Measurements from ENCODE around the gene ZNF638. TPM values are rescaled to one million over a fixed set of nuclear protein-coding genes. Genes with fewer than 3 reads are reported as not detected.

ZNF638 gene
- polyA plus RNA-seq, 1 of the 3 experiments (the other 2 are of a cell fraction) = 28.1 TPM

DNA sequence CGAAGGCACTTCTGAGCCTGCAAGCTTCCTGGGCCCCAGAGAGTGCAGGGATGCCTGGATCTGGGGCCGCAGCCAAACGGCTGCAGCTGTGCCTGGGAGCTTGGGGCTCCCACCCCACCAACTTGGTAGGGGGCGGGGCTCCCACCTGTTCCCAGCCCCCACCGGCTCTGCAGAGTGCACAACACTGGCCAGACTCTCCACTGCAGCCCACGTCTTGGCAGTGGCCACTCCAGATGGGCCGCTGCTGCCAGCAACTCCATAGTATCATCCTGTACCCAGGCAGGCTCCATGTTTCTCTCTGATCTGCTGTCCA is 131.7 kb downstream of the ZNF638 start:
- H3K4me3 ChIP-seq (ENCODE audit: low read depth in 2 of 2, low read length in 1 of 2) = no peak overlapping the region
- H3K79me2 ChIP-seq (ENCODE audit: insufficient read depth) = no peaks in the 10 kb centered on the region
- no peak for DNase-seq
- no peaks in the 10 kb centered on the region for H3F3A ChIP-seq (replicated peaks; ENCODE audit: insufficient read depth)
- H3K36me3 ChIP-seq (replicated peaks in 1 of 2; ENCODE audit: control insufficient read depth in 1 of 2, insufficient read depth in 2 of 2, low read length in 1 of 2) = no peaks in the 10 kb centered on the region
- no peaks in the 10 kb centered on the region for H4K20me1 ChIP-seq (ENCODE audit: insufficient read depth)
- no peaks in the 10 kb centered on the region for H3K9me3 ChIP-seq
- no peak overlapping the region for H3K27ac ChIP-seq (ENCODE audit: low read depth in 2 of 2, low read length in 1 of 2)
- ChIA-PET CTCF (interaction anchor here (0.8 to 6.5 kb wide), 6 partner anchors 8 to 240 kb away, joined by 3 to 108 read pairs (median 4); no protein-coding TSS in a partner anchor), POLR2A (no interaction called here)
- peaks cover 0 to 17% of the 10 kb centered on the region in 2 experiments; a peak in 1 of 4 replicates for H3K4me1 ChIP-seq (ENCODE audit: control insufficient read depth in 1 of 2, insufficient read depth in 2 of 2, low read depth in 1 of 2, low read length in 1 of 2)
- H3K9me2 ChIP-seq = no peaks in the 10 kb centered on the region
- no peak overlapping the region for H2AFZ ChIP-seq (ENCODE audit: low read depth)
- TF ChIP-seq RCOR1 (IDR thresholded peaks at IDR 0.05; ENCODE audit: low read length) (no peak), FOSL2 (IDR thresholded peaks at IDR 0.05; ENCODE audit: borderline replicate concordance, low read depth) (no peak), TAF1 (IDR thresholded peaks at IDR 0.05; ENCODE audit: borderline replicate concordance, low read depth, low read length) (no peak)
- TF ChIP-seq, protein P1, sequence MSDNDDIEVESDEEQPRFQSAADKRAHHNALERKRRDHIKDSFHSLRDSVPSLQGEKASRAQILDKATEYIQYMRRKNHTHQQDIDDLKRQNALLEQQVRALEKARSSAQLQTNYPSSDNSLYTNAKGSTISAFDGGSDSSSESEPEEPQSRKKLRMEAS (IDR thresholded peaks at IDR 0.05; ENCODE audit: low read depth) = no peak
- TF ChIP-seq, protein P2, sequence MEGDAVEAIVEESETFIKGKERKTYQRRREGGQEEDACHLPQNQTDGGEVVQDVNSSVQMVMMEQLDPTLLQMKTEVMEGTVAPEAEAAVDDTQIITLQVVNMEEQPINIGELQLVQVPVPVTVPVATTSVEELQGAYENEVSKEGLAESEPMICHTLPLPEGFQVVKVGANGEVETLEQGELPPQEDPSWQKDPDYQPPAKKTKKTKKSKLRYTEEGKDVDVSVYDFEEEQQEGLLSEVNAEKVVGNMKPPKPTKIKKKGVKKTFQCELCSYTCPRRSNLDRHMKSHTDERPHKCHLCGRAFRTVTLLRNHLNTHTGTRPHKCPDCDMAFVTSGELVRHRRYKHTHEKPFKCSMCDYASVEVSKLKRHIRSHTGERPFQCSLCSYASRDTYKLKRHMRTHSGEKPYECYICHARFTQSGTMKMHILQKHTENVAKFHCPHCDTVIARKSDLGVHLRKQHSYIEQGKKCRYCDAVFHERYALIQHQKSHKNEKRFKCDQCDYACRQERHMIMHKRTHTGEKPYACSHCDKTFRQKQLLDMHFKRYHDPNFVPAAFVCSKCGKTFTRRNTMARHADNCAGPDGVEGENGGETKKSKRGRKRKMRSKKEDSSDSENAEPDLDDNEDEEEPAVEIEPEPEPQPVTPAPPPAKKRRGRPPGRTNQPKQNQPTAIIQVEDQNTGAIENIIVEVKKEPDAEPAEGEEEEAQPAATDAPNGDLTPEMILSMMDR (IDR thresholded peaks at IDR 0.05) = no peak
- no peak overlapping the region for H3K9ac ChIP-seq
- no peak overlapping the region for H3K4me2 ChIP-seq
- WGBS (ENCODE audit: low lambda C conversion rate) = 67% methylated on average over 3 of the region's 7 CpGs
- peaks cover 36% of the 10 kb centered on the region for H3K27me3 ChIP-seq (ENCODE audit: insufficient read depth)

DNA sequence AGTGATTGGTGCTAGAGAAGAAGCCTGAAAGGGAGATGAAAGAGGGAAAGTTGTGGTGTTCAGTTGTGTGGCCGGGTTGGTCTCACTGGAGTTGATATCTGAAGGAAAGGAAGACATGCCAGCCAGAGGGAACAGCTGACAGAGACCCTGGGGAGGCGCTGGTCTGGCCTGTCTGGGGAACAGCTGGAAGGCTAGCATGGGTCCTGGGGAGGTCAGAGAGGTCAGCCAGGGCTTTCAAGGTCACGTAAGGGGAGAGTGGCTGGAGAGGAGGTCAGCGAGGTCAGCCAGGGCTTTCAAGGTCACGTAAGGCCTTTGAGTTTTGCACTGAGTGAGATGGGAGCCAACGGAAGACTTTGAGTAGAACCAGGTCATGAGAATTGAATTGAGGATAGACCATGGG is 132.8 kb downstream of the ZNF638 start:
- H3K27ac ChIP-seq (ENCODE audit: low read depth in 2 of 2, low read length in 1 of 2) = no peak overlapping the region
- H3K9ac ChIP-seq = no peak overlapping the region
- H3K9me3 ChIP-seq = no peaks in the 10 kb centered on the region
- WGBS (ENCODE audit: low lambda C conversion rate) = 60% methylated on average over 6 of the region's 6 CpGs
- ChIA-PET CTCF (interaction anchor here (0.9 to 6.5 kb wide), 3 partner anchors 9 to 45 kb away, joined by 3 to 108 read pairs (median 3); no protein-coding TSS in a partner anchor), POLR2A (no interaction called here)
- H3K4me2 ChIP-seq = no peak overlapping the region
- no peaks in the 10 kb centered on the region for H3K79me2 ChIP-seq (ENCODE audit: insufficient read depth)
- H3K4me1 ChIP-seq (ENCODE audit: control insufficient read depth in 1 of 2, insufficient read depth in 2 of 2, low read depth in 1 of 2, low read length in 1 of 2) = peaks cover 0 to 11% of the 10 kb centered on the region in 2 experiments; a peak in 1 of 4 replicates
- H3K9me2 ChIP-seq = no peaks in the 10 kb centered on the region
- no peaks in the 10 kb centered on the region for H3K36me3 ChIP-seq (replicated peaks in 1 of 2; ENCODE audit: control insufficient read depth in 1 of 2, insufficient read depth in 2 of 2, low read length in 1 of 2)
- TF ChIP-seq, protein P3, sequence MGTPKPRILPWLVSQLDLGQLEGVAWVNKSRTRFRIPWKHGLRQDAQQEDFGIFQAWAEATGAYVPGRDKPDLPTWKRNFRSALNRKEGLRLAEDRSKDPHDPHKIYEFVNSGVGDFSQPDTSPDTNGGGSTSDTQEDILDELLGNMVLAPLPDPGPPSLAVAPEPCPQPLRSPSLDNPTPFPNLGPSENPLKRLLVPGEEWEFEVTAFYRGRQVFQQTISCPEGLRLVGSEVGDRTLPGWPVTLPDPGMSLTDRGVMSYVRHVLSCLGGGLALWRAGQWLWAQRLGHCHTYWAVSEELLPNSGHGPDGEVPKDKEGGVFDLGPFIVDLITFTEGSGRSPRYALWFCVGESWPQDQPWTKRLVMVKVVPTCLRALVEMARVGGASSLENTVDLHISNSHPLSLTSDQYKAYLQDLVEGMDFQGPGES (IDR thresholded peaks at IDR 0.05; ENCODE audit: low read depth, low read length) = no peak
- TF ChIP-seq ELF1 (IDR thresholded peaks at IDR 0.05) (no peak), TAF1 (IDR thresholded peaks at IDR 0.05; ENCODE audit: borderline replicate concordance, low read depth, low read length) (no peak), MEF2A (IDR thresholded peaks at IDR 0.05; ENCODE audit: borderline replicate concordance, low read depth) (no peak)
- TF ChIP-seq, protein P4, sequence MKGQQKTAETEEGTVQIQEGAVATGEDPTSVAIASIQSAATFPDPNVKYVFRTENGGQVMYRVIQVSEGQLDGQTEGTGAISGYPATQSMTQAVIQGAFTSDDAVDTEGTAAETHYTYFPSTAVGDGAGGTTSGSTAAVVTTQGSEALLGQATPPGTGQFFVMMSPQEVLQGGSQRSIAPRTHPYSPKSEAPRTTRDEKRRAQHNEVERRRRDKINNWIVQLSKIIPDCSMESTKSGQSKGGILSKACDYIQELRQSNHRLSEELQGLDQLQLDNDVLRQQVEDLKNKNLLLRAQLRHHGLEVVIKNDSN (IDR thresholded peaks at IDR 0.05; ENCODE audit: borderline replicate concordance, low read depth) = no peak
- H3K27me3 ChIP-seq (ENCODE audit: insufficient read depth) = peaks cover 47% of the 10 kb centered on the region
- no peak overlapping the region for H3K4me3 ChIP-seq (ENCODE audit: low read depth in 2 of 2, low read length in 1 of 2)
- no peaks in the 10 kb centered on the region for H4K20me1 ChIP-seq (ENCODE audit: insufficient read depth)
- no peak overlapping the region for H2AFZ ChIP-seq (ENCODE audit: low read depth)
- DNase-seq = no peak
- no peaks in the 10 kb centered on the region for H3F3A ChIP-seq (replicated peaks; ENCODE audit: insufficient read depth)
